ENCODE measurements around the gene OR52H1.
A peak's percentile ranks its signal among the peaks of the same experiment; 100 is the strongest.

OR52H1 gene

DNA sequence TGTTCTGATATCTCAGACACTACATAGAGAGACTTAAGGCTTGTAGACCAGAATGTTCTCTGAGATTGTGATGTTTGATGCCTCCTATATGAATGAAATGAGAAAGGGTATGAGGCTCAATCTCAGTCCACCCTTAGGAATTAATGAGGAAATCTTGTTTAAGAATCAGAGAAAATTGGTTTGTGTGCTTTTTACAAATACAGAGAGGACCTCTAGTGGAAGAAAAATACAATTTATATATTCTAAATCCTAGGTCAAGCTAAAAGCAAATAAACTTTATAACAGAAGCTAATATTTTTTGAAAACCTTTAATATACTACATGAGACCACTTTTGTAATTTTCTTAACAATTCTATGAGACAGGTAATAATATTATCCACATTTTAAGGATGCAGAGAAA, 5.0 kb upstream of the OR52H1 start:
- H2BK120ac ChIP-seq (ENCODE audit: low read depth, low read length) = no peak overlapping the region
- no peak overlapping the region for H2BK15ac ChIP-seq (ENCODE audit: low read depth, poor library complexity, severe bottlenecking)
- H2AFZ ChIP-seq (ENCODE audit: low read depth, low read length) = no peak overlapping the region
- no peak overlapping the region for H3K18ac ChIP-seq (ENCODE audit: low read depth in 1 of 2, low read length in 2 of 2)
- no peak for DNase-seq
- H3K23ac ChIP-seq (ENCODE audit: low read length in 2 of 2) = no peak overlapping the region
- H3K36me3 ChIP-seq (ENCODE audit: control insufficient read depth in 1 of 2, insufficient read depth in 2 of 2, low read depth in 1 of 2, low read length in 2 of 2) = no peaks in the 10 kb centered on the region
- no peak overlapping the region for H2AK5ac ChIP-seq (ENCODE audit: low read length, severe bottlenecking)
- H3K9ac ChIP-seq (ENCODE audit: low read length) = no peak overlapping the region
- H3K27ac ChIP-seq (ENCODE audit: low read length, poor library complexity, severe bottlenecking) = no peak overlapping the region
- H3K79me1 ChIP-seq (replicated peaks; ENCODE audit: low read length, poor library complexity, severe bottlenecking) = no peaks in the 10 kb centered on the region
- H3K4me2 ChIP-seq (ENCODE audit: low read length, poor library complexity, severe bottlenecking) = no peak overlapping the region
- H3K27me3 ChIP-seq (ENCODE audit: control insufficient read depth in 1 of 2, insufficient read depth in 1 of 2, low read length in 2 of 2) = no peaks in the 10 kb centered on the region
- no peak overlapping the region for H3K4me3 ChIP-seq (ENCODE audit: insufficient read depth in 1 of 2, low read depth in 1 of 2, low read length in 2 of 2)
- no peak overlapping the region for H3K14ac ChIP-seq (ENCODE audit: low read length in 2 of 2)
- H3K9me3 ChIP-seq (ENCODE audit: control insufficient read depth, low read length) = no peaks in the 10 kb centered on the region
- no peak overlapping the region for H3K4ac ChIP-seq (ENCODE audit: low read depth in 1 of 2, low read length in 2 of 2)
- H4K8ac ChIP-seq (ENCODE audit: low read length) = no peak overlapping the region
- no peak overlapping the region for H2BK12ac ChIP-seq (ENCODE audit: low read length in 2 of 2)
- peaks cover 1% of the 10 kb centered on the region for H3K4me1 ChIP-seq (ENCODE audit: control insufficient read depth, insufficient read depth, low read depth, low read length)
- no peak overlapping the region for H2BK5ac ChIP-seq (ENCODE audit: low read depth, low read length, poor library complexity, severe bottlenecking)
- H4K91ac ChIP-seq (ENCODE audit: low read length) = no peak overlapping the region

DNA sequence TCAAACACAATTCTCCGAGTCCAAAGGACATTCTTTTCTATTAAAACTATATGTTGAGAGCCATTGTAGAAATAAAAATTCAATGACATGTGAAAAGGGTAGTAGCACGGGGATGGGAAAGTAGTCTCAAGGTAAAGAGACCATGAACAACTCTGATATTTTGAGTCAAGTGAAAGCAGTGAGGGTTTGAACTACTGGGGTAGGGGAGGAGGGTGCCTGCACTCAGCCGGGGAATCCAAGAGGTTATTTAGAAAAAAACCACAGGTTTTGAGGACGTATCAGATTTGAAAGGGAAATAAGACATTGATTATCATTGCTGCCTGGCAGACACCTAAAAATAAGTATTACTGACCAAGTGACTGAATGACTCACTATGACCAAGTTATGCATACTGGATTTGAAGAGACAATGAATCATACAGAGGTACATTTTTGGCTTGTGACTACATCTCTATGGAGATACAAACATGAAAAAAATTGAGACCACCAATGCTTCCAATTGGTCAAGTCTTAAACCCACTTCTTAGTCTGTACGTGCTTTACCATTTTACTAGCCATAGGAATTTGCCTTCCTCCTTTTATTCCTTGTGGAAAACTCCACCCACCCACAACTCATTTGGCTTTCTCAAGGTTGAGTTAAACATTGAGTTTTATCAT, 2.2 kb upstream of the OR52H1 start:
- no peak overlapping the region for H3K4me2 ChIP-seq (ENCODE audit: low read length, poor library complexity, severe bottlenecking)
- no peak overlapping the region for H2BK15ac ChIP-seq (ENCODE audit: low read depth, poor library complexity, severe bottlenecking)
- H2AK5ac ChIP-seq (ENCODE audit: low read length, severe bottlenecking) = no peak overlapping the region
- peaks cover 1% of the 10 kb centered on the region for H3K4me1 ChIP-seq (ENCODE audit: control insufficient read depth, insufficient read depth, low read depth, low read length)
- WGBS = 32% methylated on average over 4 of the region's 5 CpGs
- no peak overlapping the region for H2BK12ac ChIP-seq (ENCODE audit: low read length in 2 of 2)
- no peak overlapping the region for H3K14ac ChIP-seq (ENCODE audit: low read length in 2 of 2)
- no peak overlapping the region for H2BK5ac ChIP-seq (ENCODE audit: low read depth, low read length, poor library complexity, severe bottlenecking)
- no peak overlapping the region for H4K91ac ChIP-seq (ENCODE audit: low read length)
- no peak overlapping the region for H3K18ac ChIP-seq (ENCODE audit: low read depth in 1 of 2, low read length in 2 of 2)
- no peaks in the 10 kb centered on the region for H3K36me3 ChIP-seq (ENCODE audit: control insufficient read depth in 1 of 2, insufficient read depth in 2 of 2, low read depth in 1 of 2, low read length in 2 of 2)
- no peaks in the 10 kb centered on the region for H3K27me3 ChIP-seq (ENCODE audit: control insufficient read depth in 1 of 2, insufficient read depth in 1 of 2, low read length in 2 of 2)
- H2AFZ ChIP-seq (ENCODE audit: low read depth, low read length) = no peak overlapping the region
- H2BK120ac ChIP-seq (ENCODE audit: low read depth, low read length) = no peak overlapping the region
- H3K9me3 ChIP-seq (ENCODE audit: control insufficient read depth, low read length) = no peaks in the 10 kb centered on the region
- H3K23ac ChIP-seq (ENCODE audit: low read length in 2 of 2) = no peak overlapping the region
- peak overlapping the region; percentile 37 for H3K9ac ChIP-seq (ENCODE audit: low read length)
- no peak overlapping the region for H3K4ac ChIP-seq (ENCODE audit: low read depth in 1 of 2, low read length in 2 of 2)
- no peak overlapping the region for H3K4me3 ChIP-seq (ENCODE audit: insufficient read depth in 1 of 2, low read depth in 1 of 2, low read length in 2 of 2)
- H4K8ac ChIP-seq (ENCODE audit: low read length) = no peak overlapping the region
- H3K27ac ChIP-seq (ENCODE audit: low read length, poor library complexity, severe bottlenecking) = no peak overlapping the region
- H3K79me1 ChIP-seq (replicated peaks; ENCODE audit: low read length, poor library complexity, severe bottlenecking) = no peaks in the 10 kb centered on the region
- DNase-seq = peak; percentile 63

DNA sequence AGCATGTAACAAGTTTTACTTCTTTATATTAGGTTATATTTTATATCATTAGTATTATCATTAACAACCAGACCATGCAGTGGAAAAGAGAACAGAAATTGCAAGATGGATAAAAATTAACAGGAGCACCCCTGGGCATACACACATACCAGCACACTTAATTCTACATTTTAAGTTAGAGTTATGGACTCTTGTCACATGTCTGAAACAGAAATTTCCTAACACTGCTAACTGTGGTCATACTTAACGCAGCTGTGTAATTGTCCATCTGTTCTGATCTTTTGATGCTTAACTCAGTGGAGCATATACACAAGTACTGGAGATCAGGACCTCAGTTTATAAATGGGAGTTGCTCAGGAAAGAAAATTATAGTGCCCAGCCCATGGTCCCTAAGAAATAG, 358 bp downstream of the OR52H1 start:
- Histone ChIP-seq H3K9ac (ENCODE audit: low read length) (no peak overlapping the region), H2AK5ac (ENCODE audit: low read length, severe bottlenecking) (no peak overlapping the region), H3K4me3 (ENCODE audit: insufficient read depth in 1 of 2, low read depth in 1 of 2, low read length in 2 of 2) (no peak overlapping the region), H3K27me3 (ENCODE audit: control insufficient read depth in 1 of 2, insufficient read depth in 1 of 2, low read length in 2 of 2) (no peaks in the 10 kb centered on the region), H2BK120ac (ENCODE audit: low read depth, low read length) (no peak overlapping the region), H3K4me1 (ENCODE audit: control insufficient read depth, insufficient read depth, low read depth, low read length) (peaks cover 1% of the 10 kb centered on the region), H4K91ac (ENCODE audit: low read length) (no peak overlapping the region), H3K14ac (ENCODE audit: low read length in 2 of 2) (no peak overlapping the region), H2BK5ac (ENCODE audit: low read depth, low read length, poor library complexity, severe bottlenecking) (no peak overlapping the region), H3K4me2 (ENCODE audit: low read length, poor library complexity, severe bottlenecking) (no peak overlapping the region), H3K79me1 (replicated peaks; ENCODE audit: low read length, poor library complexity, severe bottlenecking) (no peaks in the 10 kb centered on the region), H3K23ac (ENCODE audit: low read length in 2 of 2) (no peak overlapping the region), H3K9me3 (ENCODE audit: control insufficient read depth, low read length) (no peaks in the 10 kb centered on the region), H3K36me3 (ENCODE audit: control insufficient read depth in 1 of 2, insufficient read depth in 2 of 2, low read depth in 1 of 2, low read length in 2 of 2) (no peaks in the 10 kb centered on the region), H3K18ac (ENCODE audit: low read depth in 1 of 2, low read length in 2 of 2) (no peak overlapping the region), H3K27ac (ENCODE audit: low read length, poor library complexity, severe bottlenecking) (no peak overlapping the region), H3K4ac (ENCODE audit: low read depth in 1 of 2, low read length in 2 of 2) (no peak overlapping the region), H4K8ac (ENCODE audit: low read length) (no peak overlapping the region), H2BK15ac (ENCODE audit: low read depth, poor library complexity, severe bottlenecking) (no peak overlapping the region), H2BK12ac (ENCODE audit: low read length in 2 of 2) (no peak overlapping the region), H2AFZ (ENCODE audit: low read depth, low read length) (no peak overlapping the region)
- no peak for DNase-seq
- WGBS = 100% methylated on average over 1 of the region's 1 CpG

DNA sequence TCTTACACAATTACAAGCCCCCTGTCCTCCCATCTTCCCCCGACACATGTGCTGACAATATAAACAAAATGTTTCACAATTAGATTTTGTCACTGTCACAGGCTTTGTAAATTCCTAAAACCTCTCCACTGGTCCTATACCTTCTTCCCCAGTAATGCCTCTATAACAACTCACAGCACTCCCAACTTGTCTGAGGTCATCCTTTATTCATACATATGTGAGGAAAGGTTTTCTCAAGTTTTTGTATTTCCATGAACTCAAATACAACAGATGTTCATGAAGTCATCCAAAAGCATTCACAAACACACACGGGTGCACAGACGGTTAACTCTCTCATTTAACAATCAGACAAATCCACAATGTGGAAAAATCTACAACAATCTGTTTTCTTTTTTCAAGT, 1.9 kb downstream of the OR52H1 start:
- Histone ChIP-seq H3K36me3 (ENCODE audit: control insufficient read depth in 1 of 2, insufficient read depth in 2 of 2, low read depth in 1 of 2, low read length in 2 of 2) (no peaks in the 10 kb centered on the region), H2BK15ac (ENCODE audit: low read depth, poor library complexity, severe bottlenecking) (no peak overlapping the region), H4K91ac (ENCODE audit: low read length) (no peak overlapping the region), H3K23ac (ENCODE audit: low read length in 2 of 2) (no peak overlapping the region), H2BK12ac (ENCODE audit: low read length in 2 of 2) (no peak overlapping the region), H2AFZ (ENCODE audit: low read depth, low read length) (no peak overlapping the region), H3K4me2 (ENCODE audit: low read length, poor library complexity, severe bottlenecking) (no peak overlapping the region), H4K8ac (ENCODE audit: low read length) (no peak overlapping the region), H3K9me3 (ENCODE audit: control insufficient read depth, low read length) (no peaks in the 10 kb centered on the region), H3K27ac (ENCODE audit: low read length, poor library complexity, severe bottlenecking) (no peak overlapping the region), H3K9ac (ENCODE audit: low read length) (no peak overlapping the region), H3K4ac (ENCODE audit: low read depth in 1 of 2, low read length in 2 of 2) (no peak overlapping the region), H2AK5ac (ENCODE audit: low read length, severe bottlenecking) (no peak overlapping the region), H3K14ac (ENCODE audit: low read length in 2 of 2) (no peak overlapping the region), H3K4me1 (ENCODE audit: control insufficient read depth, insufficient read depth, low read depth, low read length) (peaks cover 1% of the 10 kb centered on the region), H3K27me3 (ENCODE audit: control insufficient read depth in 1 of 2, insufficient read depth in 1 of 2, low read length in 2 of 2) (no peaks in the 10 kb centered on the region), H2BK5ac (ENCODE audit: low read depth, low read length, poor library complexity, severe bottlenecking) (no peak overlapping the region), H3K79me1 (replicated peaks; ENCODE audit: low read length, poor library complexity, severe bottlenecking) (no peaks in the 10 kb centered on the region), H3K4me3 (ENCODE audit: insufficient read depth in 1 of 2, low read depth in 1 of 2, low read length in 2 of 2) (no peak overlapping the region), H3K18ac (ENCODE audit: low read depth in 1 of 2, low read length in 2 of 2) (no peak overlapping the region), H2BK120ac (ENCODE audit: low read depth, low read length) (no peak overlapping the region)
- DNase-seq = no peak
- 60% methylated on average over 2 of the region's 3 CpGs for WGBS
